ENCODE measurements around the gene EID2.

- no peak for TF ChIP-seq CTCF (IDR thresholded peaks at IDR 0.05)
- TF ChIP-seq EZH2phosphoT487 (IDR thresholded peaks at IDR 0.05) = no peak
Observed at GRCh38 chr19:39588066-39588465, 48.1 kb upstream of the EID2 start.
